Upper lobe of left lung (tissue), 4 donors: ENCODE data around the gene DLK1.

Experiments used
- EP300 ChIP-seq, 4 donors: sonication (generic); formaldehyde crosslinking; IDR thresholded peaks; one replicate each; pipeline ENCODE4 v1.5.1; 2017; ENCODE audit warnings: antibody characterized with exemption in 4 of 4, control low read depth in 2 of 4
- POLR2A ChIP-seq, 4 donors: fragments of 450-650 bp; IDR thresholded peaks; one replicate each; pipeline ENCODE4 v1.5.1; 2016 to 2017; ENCODE audit warnings: antibody characterized with exemption in 4 of 4, mild to moderate bottlenecking in 2 of 4
- POLR2AphosphoS5 ChIP-seq, 2 donors: sonication (generic); formaldehyde crosslinking; IDR thresholded peaks; one replicate each; pipeline ENCODE4 v1.5.1; 2017; ENCODE audit warnings: antibody characterized with exemption in 2 of 2
- TF ChIP-seq, protein P1 (sequence below), 6 experiments: fragments of 450-650 bp in 4 of 6; fragments of 200-600 bp in 2 of 6; sonication (generic) in 2 of 6; IDR thresholded peaks; one replicate each; pipeline ENCODE4 v1.5.1; 2016 to 2019; ENCODE audit warnings: antibody characterized with exemption in 6 of 6

GRCh38 chr14:100738269-100738691, 11.6 kb downstream of the DLK1 start:
- TF ChIP-seq, protein P1, sequence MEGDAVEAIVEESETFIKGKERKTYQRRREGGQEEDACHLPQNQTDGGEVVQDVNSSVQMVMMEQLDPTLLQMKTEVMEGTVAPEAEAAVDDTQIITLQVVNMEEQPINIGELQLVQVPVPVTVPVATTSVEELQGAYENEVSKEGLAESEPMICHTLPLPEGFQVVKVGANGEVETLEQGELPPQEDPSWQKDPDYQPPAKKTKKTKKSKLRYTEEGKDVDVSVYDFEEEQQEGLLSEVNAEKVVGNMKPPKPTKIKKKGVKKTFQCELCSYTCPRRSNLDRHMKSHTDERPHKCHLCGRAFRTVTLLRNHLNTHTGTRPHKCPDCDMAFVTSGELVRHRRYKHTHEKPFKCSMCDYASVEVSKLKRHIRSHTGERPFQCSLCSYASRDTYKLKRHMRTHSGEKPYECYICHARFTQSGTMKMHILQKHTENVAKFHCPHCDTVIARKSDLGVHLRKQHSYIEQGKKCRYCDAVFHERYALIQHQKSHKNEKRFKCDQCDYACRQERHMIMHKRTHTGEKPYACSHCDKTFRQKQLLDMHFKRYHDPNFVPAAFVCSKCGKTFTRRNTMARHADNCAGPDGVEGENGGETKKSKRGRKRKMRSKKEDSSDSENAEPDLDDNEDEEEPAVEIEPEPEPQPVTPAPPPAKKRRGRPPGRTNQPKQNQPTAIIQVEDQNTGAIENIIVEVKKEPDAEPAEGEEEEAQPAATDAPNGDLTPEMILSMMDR (IDR thresholded peaks at IDR 0.05): no peak
- no peak for TF ChIP-seq POLR2AphosphoS5 (IDR thresholded peaks at IDR 0.05)
- TF ChIP-seq POLR2A (IDR thresholded peaks at IDR 0.05): no peak
- TF ChIP-seq EP300 (IDR thresholded peaks at IDR 0.05): no peak
